Fibroblast of upper back skin (primary cell): ENCODE measurements around the gene RMND1.
"Not testable (repeated sequence)": the region's sequence is repeated elsewhere in the genome, so short reads cannot be mapped to it uniquely, and the experiment has no call there.

Experiments used
- DNase-seq: peaks from one replicate; pipeline ENCODE4 v3.0.0-alpha.2; 2013

RMND1 gene, protein sequence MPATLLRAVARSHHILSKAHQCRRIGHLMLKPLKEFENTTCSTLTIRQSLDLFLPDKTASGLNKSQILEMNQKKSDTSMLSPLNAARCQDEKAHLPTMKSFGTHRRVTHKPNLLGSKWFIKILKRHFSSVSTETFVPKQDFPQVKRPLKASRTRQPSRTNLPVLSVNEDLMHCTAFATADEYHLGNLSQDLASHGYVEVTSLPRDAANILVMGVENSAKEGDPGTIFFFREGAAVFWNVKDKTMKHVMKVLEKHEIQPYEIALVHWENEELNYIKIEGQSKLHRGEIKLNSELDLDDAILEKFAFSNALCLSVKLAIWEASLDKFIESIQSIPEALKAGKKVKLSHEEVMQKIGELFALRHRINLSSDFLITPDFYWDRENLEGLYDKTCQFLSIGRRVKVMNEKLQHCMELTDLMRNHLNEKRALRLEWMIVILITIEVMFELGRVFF

DNA sequence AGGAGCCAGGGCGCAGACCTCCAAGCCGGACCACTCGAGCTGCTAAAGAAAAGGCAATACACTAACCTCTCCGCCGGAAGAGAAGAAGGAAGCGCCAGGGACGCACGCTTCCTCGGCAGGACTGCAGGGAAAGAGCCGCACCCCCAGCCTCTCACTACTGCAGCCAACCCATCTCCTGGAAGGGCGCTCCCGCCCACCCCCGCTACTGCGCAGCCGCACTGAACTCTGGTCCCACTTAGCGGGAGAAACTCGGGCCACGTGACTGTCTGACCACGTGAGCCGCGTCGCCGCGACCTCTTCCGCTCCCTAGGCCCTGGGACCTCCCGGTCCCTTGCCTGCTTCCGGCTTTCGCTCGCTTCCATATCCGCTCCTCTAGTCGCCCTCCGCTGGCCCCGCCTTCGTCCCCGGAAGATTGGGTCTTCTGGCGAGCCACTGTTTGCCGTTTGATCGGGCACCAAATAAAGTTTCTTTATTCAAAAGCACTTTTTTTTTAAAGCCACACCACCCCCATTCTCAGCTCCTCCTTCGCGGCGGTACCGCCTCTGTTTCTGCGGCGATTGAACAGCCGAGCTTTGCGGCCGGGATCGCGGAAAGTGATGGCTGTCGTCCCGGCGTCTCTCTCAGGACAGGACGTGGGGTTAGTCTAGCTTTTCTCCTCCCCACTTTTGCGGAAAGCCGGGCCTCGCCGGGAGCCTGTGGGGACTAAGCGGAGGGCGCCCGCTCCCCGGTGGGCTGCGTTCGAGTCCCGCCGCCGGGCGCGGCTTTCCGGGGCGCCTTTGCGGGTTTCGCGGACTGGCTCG is at the start of gene RMND1:
RMND1 (minus strand) TSS at position 177 of the 800 bp plus-strand sequence. CDS start 6,315 bp downstream, outside the sequence.
- peak; percentile 100 for DNase-seq

DNA sequence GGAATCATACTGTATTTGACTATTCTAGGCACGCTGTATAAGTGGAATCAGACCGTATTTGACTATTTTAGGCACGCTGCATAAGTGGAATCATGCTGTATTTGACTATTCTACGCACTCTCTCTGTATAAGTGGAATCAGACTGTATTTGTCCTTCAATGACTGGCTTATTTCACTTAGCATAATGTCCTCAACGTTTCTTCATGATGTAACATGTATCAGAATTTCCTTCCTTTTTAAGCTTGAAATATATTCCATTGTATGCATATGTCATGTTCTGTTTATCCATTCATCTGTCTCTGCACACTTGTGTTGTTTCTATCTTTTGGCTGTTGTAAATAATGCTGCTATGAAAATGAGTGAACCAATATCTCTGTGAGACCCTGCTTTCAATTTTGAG is 47.6 kb upstream of the RMND1 start:
- DNase-seq = no peak

DNA sequence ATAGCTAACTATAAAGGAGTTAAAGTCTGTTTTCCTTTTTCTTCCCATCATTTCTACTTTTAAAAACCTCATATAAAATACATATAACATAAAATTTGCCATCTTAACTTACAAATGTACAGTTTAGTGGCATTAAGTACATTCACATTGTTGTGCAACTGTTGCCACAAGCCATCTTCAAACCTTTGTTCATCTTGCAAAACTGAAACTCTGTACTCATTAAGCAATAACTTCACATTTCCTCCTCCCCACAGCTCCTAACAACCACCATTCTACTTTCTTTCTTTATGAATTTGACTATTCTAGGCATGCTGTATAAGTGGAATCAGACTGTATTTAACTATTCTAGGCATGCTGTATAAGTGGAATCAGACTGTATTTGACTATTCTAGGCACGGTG is 46.4 kb upstream of the RMND1 start:
- no peak for DNase-seq

DNA sequence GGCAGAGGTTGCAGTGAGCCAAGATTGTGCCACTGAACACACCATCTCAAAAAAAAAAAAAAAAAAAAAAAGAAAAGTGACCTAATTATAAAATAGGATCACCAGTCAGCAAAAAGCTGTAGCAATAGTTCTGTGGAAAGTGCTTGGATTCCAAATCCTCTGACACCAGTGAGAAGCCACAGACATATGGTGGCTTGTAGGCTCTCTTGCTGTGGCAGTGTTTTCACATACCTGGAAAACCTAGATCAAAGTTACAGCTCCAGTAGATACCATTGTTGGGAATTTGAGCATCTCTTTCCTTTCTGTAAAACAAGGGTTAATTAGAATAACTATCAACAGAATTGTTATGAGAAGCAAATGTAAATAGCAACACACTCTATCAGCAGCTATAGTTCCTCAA is 46.0 kb upstream of the RMND1 start:
- DNase-seq = no peak

DNA sequence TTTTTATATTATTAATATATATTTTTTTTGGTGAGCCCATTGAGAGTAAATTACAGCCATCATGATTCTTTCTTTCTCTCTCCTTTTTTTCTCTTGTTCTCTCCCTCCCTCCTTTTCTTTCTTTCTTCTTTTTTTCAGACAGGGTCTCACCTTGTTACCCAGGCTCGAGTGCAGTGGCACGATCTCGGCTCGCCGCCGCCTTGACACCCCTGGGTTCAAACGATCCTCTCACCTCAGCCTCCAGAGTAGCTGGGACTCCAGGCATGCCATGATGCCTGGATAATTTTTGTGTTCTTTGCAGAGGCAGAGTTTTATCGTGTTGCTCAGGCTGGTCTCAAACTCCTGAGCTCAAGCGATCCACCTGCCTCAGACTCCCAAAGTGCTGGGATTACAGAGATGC is 43.5 kb upstream of the RMND1 start:
- DNase-seq = no peak

DNA sequence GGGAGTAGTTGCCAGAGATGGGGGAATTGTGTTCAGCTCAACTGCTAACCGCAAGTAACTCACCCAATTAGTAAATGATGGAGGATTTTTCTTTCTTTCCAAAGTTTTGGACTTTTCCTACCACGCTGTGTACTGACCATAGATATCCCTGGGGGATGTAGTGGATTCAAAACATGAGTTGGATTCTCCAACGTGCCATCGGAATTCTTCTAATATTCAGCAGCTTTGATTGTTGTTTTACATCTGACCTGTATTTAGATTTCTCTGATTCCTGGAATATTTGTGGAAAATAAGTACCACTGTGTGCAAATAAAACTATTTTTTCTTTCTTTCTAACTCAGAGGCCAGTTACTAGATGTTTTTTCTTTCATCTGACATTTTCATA is 43.0 kb upstream of the RMND1 start:
- DNase-seq = peak; percentile 47

DNA sequence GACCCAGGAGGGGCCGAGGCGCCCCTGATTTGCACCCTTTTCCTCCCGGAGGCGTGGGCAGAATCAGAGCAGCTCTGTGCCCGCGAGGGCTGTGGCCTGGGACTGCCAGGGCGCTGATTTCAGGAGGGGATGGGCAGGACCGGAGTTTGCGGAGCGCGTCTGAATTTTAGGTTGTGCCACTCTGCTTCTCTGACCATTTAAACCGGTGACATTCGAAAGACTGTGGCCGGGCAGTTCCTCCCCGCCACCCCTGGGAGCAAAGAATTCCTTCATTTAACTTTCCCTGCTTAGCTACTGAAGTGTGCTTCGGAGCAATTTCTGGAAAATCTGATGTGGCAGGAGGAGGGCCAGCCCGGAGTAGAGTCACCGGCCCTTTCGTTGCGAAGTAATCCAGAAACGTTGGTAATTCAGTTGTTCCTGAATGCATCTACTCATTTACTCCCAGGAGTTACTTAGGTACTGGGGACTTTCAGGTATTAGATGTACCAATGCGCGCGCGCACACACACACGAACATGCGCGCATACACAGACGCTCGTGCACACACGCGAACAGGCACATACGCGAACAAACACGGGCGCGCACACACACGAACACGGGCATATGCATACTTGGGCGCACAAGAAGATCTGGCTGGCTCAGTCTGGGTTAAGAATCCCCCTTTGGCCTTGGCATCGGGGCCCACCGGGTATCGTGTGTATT is 42.5 kb upstream of the RMND1 start:
- no peak for DNase-seq

DNA sequence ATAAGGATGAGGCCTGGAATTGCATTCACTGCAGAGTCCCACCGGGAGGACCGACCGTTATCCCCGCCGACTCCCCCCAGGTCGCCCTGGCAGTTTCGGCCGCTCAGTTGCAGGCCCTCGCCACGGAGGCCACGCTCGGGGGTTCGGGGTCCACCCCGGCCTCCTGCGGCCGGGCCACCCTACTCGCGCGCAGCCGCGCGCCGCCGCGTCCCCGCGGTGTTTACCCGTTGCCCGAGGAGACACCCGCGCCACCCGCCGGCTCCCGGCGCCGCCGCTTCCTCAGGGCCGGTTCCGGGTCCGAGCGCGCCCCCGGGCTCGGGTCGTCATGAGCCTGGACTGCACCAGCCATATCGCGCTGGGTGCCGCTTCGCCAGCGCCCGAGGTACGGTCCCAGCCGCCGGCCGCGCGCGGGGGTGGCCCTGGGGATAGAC is 41.9 kb upstream of the RMND1 start, which contains the start of gene CCDC170:
CCDC170 (plus strand) TSS at position 214 of the 431 bp plus-strand sequence; CDS start at position 326, 112 bp downstream.
- no peak for DNase-seq

DNA sequence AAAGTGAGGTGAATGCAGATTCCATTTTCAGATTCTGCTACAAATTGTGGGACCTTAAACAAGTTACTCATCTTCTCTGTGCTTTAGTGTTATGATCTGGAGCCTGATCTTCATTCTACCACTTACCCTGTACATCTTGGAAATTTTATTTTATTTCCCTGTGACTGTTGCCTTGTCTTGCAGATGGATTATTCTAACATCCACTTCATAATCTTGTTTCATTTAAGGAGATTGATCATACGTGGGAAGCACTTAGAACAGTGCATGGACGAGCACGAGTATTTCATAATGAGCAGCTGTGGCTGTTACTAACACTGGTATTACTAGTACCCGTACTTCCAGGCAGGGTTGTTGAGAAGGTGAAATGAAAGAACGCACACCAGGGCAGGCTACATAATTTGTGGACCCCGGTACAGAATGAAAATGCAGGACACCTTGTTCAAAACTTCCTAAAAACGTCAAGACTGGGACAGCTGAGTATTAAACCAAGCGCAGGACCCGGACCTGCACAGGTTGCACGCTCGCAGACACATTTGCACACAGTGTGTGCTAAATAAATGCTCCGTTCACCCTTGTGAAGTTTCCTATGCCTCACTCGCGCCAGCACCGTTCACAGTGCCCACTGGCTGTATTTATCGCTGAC is 41.4 kb upstream of the RMND1 start:
- DNase-seq = no peak

DNA sequence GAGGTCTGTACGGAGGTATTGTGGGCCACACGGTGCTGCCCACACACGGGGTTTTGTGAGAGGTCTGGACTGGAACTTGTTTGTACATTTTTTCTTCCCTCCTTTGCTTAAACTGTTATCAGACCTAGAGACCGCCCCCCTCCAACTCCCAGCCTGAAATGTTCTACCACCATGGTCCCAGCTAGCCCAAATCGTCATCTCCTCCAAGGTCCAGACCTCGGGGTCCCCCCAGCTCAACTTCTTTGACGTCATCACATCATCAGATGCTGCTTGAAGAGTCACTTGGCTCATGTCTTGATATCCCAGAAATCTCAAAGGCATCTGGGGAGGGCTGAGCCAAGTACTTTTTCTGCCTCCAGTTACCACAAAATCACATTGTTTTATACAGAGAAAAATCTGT is 39.1 kb upstream of the RMND1 start:
- no peak for DNase-seq

DNA sequence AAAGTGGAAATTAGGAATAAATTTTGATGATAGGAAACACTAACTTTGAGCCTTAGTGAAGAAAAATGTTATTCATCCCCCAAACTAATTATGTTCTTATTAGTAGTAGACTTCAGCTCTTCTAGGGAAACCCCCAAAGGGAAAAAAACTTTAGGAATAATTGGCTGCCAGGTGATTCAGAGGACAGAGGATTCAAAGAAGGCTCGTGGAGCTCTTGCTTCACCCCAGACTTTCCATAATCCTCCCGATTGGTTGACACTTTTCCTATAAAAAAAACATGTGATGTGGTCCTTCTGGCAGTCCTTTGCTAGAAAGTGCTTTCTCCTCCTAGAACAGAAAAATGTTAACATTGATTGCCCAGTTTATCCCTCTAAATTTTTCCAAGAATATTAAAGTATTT is 36.3 kb upstream of the RMND1 start:
- DNase-seq = peak; percentile 8

DNA sequence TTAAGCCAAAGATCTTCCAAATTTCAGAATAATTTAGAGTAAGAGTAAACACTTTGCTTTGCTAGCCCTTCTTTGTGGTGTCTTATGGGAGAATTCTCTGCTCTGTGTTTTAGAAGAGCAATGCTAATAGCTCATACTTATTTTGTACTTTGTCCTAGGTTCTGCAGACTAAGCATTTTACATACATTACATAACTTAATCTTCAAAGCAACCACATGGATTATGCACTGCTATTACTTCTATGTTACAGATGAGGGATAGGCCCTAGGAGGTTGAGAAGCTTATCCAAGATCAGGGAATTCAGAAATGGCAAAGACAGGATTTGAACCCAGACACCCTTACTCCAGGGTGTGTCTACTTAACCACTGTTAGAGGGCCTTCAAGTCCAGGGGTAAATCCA is 32.1 kb upstream of the RMND1 start:
- no peak for DNase-seq

DNA sequence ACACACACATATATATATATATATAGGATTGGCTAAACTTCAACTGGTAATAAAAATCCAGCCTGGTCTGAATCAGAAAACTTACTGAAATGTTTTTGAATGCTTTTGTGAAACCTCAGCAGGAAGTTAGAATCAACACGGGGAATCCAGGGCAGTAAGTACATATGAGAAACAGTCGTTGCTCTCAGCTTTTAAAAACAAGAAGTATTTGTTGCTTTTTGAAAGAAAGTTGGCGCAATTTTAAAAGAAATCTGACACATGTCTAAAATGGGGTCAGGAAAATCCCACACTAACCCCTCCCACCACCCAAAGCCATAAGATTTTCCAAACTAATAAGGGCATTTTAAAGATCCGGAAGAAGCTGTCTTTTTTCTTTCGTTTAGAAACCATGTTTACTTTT is 30.4 kb upstream of the RMND1 start:
- peak; percentile 53 for DNase-seq

DNA sequence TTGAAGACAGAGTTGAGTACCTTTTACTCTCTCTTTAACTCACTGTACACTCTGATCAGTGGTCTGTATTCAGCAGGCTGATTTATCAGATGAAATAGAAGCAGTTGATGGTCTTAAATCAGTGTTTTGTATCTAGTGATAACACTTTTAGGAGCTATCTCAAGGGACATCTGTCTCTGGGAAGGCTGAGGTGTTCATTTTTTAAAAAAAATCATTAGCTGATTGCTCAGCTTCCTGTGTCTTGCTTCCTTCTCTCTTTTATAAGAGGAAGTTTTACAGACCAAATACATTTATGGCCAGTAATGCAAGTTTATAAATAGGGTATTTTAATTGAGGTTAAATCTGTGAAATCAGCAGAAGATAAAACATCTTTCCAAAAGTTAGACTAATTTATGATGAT is 29.9 kb upstream of the RMND1 start:
- peak; percentile 10 for DNase-seq

DNA sequence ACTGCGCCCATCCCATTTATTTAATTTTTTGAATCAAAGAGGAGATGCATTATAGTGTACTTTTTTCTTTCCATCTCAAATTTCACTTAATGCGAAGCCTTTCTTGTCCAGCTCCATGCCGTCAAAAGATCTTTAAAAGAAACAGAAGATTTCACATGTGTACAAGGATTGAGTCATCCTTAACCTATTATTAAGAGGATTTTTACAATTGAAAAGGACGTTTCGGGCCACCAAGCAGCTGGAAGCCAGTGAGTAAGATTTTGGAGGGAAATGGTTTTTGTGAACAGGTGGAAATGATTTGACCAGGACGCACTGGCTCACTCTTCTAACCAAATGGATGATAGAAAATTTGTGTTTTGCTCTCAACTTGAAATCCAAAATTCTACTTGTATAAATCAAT is 26.7 kb upstream of the RMND1 start:
- peak; percentile 17 for DNase-seq

DNA sequence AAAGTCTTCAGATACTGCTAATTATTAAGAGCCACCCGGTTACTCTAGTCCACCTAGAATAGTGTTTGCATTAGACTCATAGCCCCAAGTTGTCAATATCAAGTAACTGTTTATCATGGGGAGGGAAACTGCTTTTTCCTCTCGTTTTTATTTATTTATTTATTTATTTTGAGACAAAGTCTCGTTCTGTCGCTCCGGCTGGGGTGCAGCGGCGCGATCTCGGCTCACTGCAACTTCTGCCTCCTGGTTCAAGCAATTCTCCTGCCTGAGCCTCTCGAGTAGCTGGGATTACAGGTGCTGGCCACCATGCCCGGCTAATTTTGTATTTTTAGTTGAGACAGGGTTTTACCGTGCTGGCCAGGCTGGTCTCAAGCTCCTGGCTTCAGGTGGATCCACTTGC is 25.8 kb upstream of the RMND1 start:
- DNase-seq = no peak

DNA sequence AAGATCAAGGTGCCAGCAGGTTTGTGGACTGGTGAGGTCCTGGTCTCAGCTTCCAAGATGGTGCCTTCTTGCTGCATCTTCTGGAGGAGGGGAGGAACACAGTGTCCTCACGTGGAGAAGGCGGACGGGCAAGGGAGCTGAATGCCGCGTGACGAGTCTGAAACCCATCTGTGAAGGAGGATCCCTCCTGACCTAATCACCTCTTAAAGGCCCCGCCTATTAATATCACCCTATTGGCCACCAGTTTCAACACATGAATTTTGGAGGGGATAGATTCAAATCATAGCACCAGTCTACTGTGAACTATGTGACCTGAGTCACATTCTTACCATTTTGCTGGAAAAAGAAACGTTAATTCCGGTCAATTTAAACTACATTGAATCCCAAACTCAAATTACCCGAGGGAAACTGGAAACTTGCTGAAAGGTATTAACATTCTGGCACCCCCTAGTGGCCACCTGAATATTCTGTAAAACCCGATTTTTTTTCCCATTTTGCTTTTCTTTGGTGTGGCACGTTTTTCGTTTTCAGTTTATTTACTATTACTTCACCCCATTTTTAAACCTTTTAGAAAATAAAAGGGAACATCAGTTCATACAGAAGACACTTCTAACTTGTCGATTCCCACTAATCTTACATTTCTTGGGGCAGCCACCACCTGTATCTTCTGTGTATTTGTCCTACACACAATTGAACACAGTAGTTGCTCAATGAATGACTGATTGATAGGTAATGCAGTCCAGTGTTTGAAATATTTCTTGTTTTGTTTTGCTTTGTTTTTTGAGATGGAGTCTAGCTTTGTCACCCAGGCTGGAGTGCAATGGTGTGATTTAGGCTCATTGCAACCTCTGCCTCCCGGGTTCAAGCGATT is 24.0 kb upstream of the RMND1 start:
- peak; percentile 57 for DNase-seq

DNA sequence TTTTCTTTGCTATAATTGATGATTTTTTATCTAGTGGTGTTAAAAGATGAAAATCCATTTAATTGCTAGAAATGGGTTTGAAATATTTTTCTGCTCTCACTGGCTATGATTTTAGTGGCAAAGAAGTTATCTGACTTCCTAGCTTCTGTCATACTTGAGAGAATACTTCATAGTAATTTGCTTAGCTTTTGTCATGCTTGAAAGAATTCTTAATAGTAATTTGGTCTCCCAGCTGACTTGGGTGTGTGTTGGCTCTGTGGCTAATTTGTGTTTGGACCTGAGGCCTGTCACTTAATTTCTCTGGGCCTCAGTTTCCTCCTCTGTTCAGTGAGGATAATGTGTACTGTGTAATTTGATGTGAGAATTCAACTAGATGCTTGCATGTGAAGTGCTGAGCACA is 12.8 kb upstream of the RMND1 start:
- no peak for DNase-seq

DNA sequence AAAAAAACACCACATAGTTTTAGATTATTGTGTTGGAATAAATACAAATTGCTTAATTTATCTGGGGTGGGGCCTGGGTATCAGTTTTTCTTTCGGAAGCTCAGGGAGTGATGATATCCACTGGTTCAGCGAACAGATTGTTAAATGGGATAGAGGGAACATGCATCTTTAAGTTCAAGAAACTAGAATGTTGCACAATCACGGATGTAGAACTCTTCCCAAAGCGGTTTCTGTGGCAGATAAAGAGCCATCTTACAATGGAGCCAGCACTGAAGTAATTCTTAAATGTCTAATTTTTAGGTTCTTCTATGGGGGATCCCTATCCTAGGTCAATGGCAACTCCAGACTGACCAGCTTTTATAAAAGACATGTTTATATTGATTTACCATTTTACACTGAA is 9.7 kb upstream of the RMND1 start:
- no peak for DNase-seq

DNA sequence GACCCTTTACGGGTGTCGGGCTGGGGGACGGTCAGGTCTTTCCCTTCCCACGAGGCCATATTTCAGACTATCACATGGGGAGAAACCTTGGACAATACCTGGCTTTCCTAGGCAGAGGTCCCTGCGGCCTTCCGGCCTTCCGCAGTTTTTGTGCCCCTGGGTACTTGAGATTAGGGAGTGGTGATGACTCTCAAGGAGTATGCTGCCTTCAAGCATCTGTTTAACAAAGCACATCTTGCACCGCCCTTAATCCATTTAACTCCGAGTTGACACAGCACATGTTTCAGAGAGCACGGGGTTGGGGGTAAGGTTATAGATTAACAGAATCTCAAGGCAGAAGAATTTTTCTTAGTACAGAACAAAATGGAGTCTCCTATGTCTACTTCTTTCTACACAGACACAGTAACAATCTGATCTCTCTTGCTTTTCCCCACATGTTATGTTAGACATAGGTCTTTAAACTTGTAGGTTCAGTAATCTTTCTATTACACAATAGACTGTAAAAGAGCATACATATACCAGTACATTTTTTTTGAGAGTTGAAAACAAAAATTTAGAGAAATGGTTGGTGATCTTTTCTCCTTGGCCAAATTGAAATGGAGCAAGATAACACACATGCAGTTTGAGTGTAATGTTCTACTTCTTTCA is 3.9 kb upstream of the RMND1 start:
- not testable (repeated sequence) for DNase-seq

DNA sequence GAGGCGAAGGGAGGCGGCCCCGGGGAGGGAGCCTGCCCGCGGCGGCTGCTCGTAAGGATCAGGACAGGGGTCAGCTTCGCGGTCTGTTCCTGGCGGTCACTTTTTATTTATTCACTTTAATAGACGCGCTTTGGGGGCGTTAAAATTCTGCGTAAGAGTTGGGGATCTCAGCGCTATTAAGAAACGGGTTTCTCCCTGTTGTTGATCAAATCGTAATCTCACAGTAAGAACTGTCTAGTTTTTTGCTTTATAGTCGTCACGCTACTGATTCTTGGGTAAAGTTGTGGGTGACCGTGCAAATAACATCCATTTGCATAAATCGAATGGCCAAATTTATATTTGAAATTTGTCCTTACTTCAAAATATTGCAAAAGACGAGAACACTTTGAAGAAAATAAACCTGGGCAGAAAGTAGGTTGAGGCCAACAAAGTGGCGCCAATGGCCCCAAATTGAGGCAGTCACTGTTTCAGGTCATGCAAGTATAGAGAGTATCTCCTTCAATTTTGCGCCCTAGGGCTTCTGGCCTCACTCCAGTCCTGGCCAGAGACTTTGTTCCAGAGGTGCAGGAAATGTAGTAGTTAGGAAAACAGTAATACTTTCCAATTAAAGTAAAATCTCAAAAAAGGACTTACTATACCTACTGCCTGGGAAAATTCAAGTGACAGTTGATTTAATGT is 963 bp upstream of the RMND1 start:
- DNase-seq = no peak
